Measurements from ENCODE around the gene ERN1.

ERN1 gene

GRCh38 chr17:64083093-64083492 lies 46.9 kb downstream of the ERN1 start:
- TF ChIP-seq, protein P1, sequence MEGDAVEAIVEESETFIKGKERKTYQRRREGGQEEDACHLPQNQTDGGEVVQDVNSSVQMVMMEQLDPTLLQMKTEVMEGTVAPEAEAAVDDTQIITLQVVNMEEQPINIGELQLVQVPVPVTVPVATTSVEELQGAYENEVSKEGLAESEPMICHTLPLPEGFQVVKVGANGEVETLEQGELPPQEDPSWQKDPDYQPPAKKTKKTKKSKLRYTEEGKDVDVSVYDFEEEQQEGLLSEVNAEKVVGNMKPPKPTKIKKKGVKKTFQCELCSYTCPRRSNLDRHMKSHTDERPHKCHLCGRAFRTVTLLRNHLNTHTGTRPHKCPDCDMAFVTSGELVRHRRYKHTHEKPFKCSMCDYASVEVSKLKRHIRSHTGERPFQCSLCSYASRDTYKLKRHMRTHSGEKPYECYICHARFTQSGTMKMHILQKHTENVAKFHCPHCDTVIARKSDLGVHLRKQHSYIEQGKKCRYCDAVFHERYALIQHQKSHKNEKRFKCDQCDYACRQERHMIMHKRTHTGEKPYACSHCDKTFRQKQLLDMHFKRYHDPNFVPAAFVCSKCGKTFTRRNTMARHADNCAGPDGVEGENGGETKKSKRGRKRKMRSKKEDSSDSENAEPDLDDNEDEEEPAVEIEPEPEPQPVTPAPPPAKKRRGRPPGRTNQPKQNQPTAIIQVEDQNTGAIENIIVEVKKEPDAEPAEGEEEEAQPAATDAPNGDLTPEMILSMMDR (IDR thresholded peaks at IDR 0.05; ENCODE audit: control insufficient read depth, insufficient read depth, low read depth, low read length, missing control alignments), result no peak
- no peak for DNase-seq (ENCODE audit: low read depth)
- no peak overlapping the region for H3K4me3 ChIP-seq (ENCODE audit: control insufficient read depth, low read depth, low read length)

DNA sequence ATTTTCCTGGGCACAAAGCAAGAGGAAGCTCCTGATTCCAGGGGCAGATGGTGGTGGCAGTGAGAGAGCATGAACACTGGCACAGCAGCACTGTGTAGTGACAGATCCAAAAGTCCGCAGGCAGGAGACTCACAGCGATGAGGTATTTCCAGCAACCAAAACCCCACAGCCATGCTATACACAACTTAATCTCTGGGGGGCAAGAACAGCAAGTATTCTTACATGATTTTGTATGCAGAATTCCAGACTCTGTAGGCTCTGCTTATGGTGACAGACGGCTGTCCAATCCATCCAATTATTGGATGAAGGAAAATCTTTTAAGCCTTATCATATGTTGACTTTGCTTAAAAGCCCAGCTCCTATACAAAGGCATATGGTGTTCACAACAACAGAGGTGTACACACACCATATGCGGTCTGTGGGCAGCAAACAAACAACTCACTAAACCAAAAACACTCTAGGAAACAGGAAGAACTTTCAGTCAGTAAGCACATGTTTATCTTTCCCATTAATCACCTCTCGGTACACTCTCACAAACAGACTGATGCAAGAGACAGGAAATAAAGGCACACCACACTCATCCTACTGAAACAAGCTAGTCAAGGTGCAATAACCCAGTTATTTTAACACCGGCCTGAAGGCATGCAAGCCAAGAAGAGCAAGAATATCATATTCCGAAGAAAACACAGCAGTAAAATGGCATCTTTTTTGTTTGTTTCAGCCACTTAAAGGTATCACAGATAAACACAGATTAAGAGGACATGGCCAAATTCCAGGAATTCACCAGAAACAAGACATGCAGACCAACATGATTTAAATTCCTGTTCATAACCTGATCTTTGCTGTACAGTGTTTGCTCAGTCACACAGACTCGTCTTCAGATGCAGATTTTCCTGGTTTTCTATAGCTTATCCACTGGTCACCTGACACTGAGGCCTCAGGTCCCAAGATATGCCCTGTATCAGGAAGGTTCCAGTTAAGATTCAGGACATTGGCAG lies 47.8 kb downstream of the ERN1 start:
- TF ChIP-seq, protein P1 (IDR thresholded peaks at IDR 0.05; ENCODE audit: control insufficient read depth, insufficient read depth, low read depth, low read length, missing control alignments), result peak; percentile 10
- no peak overlapping the region for H3K4me3 ChIP-seq (ENCODE audit: control insufficient read depth, low read depth, low read length)
- peak; percentile 80 for DNase-seq (ENCODE audit: low read depth)

DNA sequence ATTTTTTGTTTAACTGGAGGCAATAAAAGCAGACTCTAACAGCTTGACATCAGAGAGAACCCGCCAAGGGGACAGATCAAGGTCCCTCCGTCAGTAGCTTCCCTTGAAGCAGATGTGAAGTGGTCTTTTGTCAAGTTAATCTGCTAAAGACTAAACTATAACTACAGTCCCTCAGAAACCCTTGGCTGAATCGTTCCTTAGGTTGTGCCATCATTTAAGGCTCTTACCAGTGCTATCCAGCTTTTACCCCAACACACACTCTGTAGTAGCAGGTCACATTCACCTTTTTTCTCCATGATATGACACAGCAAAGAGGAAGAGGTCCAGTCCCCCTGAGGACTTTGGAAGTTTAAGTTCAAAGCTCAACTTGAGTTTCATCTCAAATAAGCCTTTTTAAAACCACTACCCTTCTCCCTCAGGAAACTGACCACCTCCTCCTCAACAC lies 49.7 kb downstream of the ERN1 start:
- H3K4me3 ChIP-seq (ENCODE audit: control insufficient read depth, low read depth, low read length), result no peak overlapping the region
- no peak for DNase-seq (ENCODE audit: low read depth)
- TF ChIP-seq, protein P1 (IDR thresholded peaks at IDR 0.05; ENCODE audit: control insufficient read depth, insufficient read depth, low read depth, low read length, missing control alignments), result no peak

DNA sequence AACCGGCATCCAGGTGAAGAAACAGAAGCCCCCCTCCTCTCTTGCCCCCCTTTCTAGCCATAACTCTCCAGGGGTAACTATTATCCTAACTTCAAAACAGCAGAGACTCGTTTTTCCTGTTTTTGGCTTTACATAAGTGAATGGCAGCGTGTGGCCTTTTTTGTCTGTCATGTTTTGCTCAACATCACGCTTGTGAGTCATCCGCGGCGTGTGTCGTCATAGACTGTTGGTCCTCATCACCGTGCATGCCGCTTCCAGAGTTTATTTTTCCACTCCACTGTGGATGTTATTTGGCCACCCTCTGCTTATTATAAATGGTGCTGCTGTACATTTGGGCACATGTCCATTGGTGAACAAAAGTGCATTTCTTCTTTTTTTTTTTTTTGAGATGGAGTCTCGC lies 52.6 kb downstream of the ERN1 start:
- TF ChIP-seq, protein P1 (IDR thresholded peaks at IDR 0.05; ENCODE audit: control insufficient read depth, insufficient read depth, low read depth, low read length, missing control alignments), result no peak
- DNase-seq (ENCODE audit: low read depth), result no peak
- no peak overlapping the region for H3K4me3 ChIP-seq (ENCODE audit: control insufficient read depth, low read depth, low read length)

GRCh38 chr17:64075913-64076312 lies 54.0 kb downstream of the ERN1 start:
- no peak for DNase-seq (ENCODE audit: low read depth)
- H3K4me3 ChIP-seq (ENCODE audit: control insufficient read depth, low read depth, low read length), result no peak overlapping the region
- TF ChIP-seq, protein P1 (IDR thresholded peaks at IDR 0.05; ENCODE audit: control insufficient read depth, insufficient read depth, low read depth, low read length, missing control alignments), result no peak

DNA sequence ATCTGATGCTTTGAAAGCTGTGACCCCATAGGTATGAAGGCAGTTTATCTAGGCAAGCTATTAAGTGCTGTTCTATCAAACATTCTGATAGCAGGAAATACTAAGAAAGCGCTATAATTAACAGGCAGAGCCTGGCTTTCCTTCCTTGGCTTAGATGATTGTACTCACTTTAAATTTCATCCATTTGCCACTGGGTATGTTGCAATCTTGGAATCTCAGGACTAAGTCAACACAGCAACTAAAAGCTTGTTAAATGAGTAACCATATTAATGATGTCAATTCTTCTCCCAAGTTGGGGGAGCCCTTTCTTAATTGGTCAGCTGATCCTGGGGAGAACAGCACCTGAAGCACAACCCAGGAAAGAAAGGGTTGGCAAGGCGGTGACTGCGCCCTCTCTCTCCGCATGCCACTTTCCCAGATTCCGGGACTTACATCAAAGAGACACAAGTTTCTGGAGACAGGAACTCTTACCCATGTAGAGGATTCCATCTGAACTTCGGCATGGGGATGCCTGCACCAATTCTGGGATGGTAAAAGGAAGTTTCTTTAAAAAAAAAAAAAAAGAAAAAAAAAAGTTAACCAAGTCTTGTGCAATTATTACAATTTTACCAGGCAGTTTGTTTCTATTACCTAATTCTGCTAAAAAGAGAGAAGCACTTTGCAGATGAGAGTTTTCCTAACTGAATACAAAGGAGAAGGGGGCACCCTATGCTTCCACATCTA lies 55.1 kb downstream of the ERN1 start:
- DNase-seq (ENCODE audit: low read depth), result peak; percentile 76
- no peak overlapping the region for H3K4me3 ChIP-seq (ENCODE audit: control insufficient read depth, low read depth, low read length)
- TF ChIP-seq, protein P1 (IDR thresholded peaks at IDR 0.05; ENCODE audit: control insufficient read depth, insufficient read depth, low read depth, low read length, missing control alignments), result no peak
